ENCODE results near the gene PRH2. TPM values are rescaled to one million over a fixed set of nuclear protein-coding genes. Genes with fewer than 3 reads are reported as not detected.

The PRH2 gene
- total and polyA plus RNA-seq, 9 of the 15 experiments (the other 6 are each of a cell fraction or from before 2014, with no cell fraction given), result 0.18 to 0.81 (median 0.24) TPM; not detected in 6

DNA sequence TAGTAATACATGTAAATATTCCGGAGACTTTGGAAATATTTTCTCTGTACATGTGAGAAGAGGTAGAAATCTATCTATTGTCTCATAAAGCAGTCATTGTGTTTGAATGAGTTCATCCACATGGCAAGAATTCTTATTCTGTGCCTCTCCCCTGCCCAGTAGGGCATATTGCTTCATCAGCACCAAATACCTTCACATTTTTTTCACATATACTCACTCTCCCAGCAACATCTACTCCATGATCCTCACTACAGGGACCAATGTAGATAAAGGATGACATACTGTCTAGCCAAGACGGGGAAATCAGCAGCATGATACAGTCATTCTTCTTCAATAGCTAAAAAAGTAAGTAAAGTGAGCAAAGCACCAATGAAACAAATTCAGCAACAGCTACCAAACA is 11.4 kb downstream of the PRH2 start (continued):
- TF ChIP-seq, protein P1, sequence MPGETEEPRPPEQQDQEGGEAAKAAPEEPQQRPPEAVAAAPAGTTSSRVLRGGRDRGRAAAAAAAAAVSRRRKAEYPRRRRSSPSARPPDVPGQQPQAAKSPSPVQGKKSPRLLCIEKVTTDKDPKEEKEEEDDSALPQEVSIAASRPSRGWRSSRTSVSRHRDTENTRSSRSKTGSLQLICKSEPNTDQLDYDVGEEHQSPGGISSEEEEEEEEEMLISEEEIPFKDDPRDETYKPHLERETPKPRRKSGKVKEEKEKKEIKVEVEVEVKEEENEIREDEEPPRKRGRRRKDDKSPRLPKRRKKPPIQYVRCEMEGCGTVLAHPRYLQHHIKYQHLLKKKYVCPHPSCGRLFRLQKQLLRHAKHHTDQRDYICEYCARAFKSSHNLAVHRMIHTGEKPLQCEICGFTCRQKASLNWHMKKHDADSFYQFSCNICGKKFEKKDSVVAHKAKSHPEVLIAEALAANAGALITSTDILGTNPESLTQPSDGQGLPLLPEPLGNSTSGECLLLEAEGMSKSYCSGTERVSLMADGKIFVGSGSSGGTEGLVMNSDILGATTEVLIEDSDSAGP (CRISPR knock-in tag; IDR thresholded peaks at IDR 0.05), result no peak
- TF ChIP-seq, protein P2, sequence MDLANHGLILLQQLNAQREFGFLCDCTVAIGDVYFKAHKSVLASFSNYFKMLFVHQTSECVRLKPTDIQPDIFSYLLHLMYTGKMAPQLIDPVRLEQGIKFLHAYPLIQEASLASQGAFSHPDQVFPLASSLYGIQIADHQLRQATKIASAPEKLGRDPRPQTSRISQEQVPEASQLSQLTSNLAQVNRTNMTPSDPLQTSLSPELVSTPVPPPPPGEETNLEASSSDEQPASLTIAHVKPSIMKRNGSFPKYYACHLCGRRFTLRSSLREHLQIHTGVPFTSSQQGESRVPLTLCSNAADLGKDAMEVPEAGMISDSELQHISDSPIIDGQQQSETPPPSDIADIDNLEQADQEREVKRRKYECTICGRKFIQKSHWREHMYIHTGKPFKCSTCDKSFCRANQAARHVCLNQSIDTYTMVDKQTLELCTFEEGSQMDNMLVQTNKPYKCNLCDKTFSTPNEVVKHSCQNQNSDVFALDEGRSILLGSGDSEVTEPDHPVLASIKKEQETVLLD (IDR thresholded peaks at IDR 0.05), result no peak

DNA sequence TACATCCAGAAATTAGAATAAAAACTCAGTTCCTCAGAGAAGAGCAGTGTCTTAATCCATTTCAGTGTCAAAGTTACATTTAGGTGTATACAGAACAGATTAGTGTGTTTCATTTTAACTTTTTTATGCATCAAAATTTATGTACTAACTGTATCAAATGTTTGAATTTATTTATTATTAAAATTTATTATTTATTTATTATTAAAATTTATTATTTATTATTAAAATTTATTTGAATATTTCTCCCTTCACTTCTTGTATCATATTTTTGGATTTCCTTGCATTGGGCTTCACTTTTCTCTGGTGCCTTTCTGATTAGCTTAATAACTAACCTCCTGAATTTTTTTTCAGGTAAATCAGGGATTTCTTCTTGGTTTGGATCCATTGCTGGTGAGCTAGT is 12.3 kb downstream of the PRH2 start:
- no peak for DNase-seq (ENCODE audit: extremely low read depth in 1 of 4, low spot score in 3 of 4)
- in situ Hi-C loops (cut with MboI), result no loop called here
- no peak for FAIRE-seq
- no TSS peak for BruUV-seq (replicated peaks)
- Histone ChIP-seq H3K36me3 (ENCODE audit: control insufficient read depth, insufficient read depth, low read length) (no peaks in the 10 kb centered on the region), H3K4me2 (ENCODE audit: insufficient read depth, low read length) (no peak overlapping the region), H3K79me2 (ENCODE audit: control insufficient read depth, insufficient read depth, low read length) (no peaks in the 10 kb centered on the region), H3K4me1 (replicated peaks in 1 of 2; ENCODE audit: control insufficient read depth in 2 of 2, insufficient read depth in 2 of 2, low read length in 2 of 2) (peaks cover 0 to 7% of the 10 kb centered on the region in 2 experiments; a peak in 2 of 5 replicates), H3K9me1 (ENCODE audit: control insufficient read depth, insufficient read depth, low read length) (no peaks in the 10 kb centered on the region), H3K27ac (ENCODE audit: extremely low read depth, low read depth, low read length) (no peak overlapping the region), H3K27me3 (ENCODE audit: control insufficient read depth in 2 of 2, insufficient read depth in 2 of 2, low read length in 2 of 2) (no peaks in the 10 kb centered on the region), H3K9ac (ENCODE audit: insufficient read depth in 1 of 2, low read depth in 2 of 2, low read length in 2 of 2) (no peak overlapping the region), H3K4me3 (no peak overlapping the region), H3K9me3 (replicated peaks; ENCODE audit: control insufficient read depth, insufficient read depth, low read depth, low read length) (no peaks in the 10 kb centered on the region), H2AFZ (ENCODE audit: low read depth, low read length) (no peak overlapping the region), H4K20me1 (replicated peaks; ENCODE audit: control insufficient read depth, insufficient read depth, low read length) (no peaks in the 10 kb centered on the region)
- intact Hi-C loops (cut with micrococcal nuclease), result no loop called here
- CTCF ChIA-PET (ENCODE audit: low intra/inter-chr PET ratio), result no interaction called here
- ATAC-seq, result no peak
- POLR2A ChIA-PET, result no interaction called here
- TF ChIP-seq RFX7 (CRISPR knock-in tag; IDR thresholded peaks at IDR 0.05), result no peak
- TF ChIP-seq HDAC1 (IDR thresholded peaks at IDR 0.05), result no peak
- TF ChIP-seq, protein P3, sequence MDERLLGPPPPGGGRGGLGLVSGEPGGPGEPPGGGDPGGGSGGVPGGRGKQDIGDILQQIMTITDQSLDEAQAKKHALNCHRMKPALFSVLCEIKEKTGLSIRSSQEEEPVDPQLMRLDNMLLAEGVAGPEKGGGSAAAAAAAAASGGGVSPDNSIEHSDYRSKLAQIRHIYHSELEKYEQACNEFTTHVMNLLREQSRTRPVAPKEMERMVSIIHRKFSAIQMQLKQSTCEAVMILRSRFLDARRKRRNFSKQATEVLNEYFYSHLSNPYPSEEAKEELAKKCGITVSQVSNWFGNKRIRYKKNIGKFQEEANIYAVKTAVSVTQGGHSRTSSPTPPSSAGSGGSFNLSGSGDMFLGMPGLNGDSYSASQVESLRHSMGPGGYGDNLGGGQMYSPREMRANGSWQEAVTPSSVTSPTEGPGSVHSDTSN (CRISPR knock-in tag; IDR thresholded peaks at IDR 0.05; ENCODE audit: low read depth), result no peak
- TF ChIP-seq, protein P3 (tag; conservative IDR thresholded peaks at IDR 0.05; ENCODE audit: low read depth), result no peak
- TF ChIP-seq, protein P4, sequence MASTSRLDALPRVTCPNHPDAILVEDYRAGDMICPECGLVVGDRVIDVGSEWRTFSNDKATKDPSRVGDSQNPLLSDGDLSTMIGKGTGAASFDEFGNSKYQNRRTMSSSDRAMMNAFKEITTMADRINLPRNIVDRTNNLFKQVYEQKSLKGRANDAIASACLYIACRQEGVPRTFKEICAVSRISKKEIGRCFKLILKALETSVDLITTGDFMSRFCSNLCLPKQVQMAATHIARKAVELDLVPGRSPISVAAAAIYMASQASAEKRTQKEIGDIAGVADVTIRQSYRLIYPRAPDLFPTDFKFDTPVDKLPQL (IDR thresholded peaks at IDR 0.05; ENCODE audit: extremely low read depth, insufficient read length), result no peak
- TF ChIP-seq RBBP5 (IDR thresholded peaks at IDR 0.05; ENCODE audit: borderline replicate concordance, insufficient read depth, low read length, poor library complexity, severe bottlenecking), result no peak
- no peak for TF ChIP-seq NEUROD1 (IDR thresholded peaks at IDR 0.05; ENCODE audit: borderline replicate concordance, low read depth, low read length, partially characterized antibody)
- no peak for TF ChIP-seq STAG1 (CRISPR knock-in tag; IDR thresholded peaks at IDR 0.05; ENCODE audit: borderline replicate concordance)
- TF ChIP-seq TAF15 (IDR thresholded peaks at IDR 0.05; ENCODE audit: low read depth, low read length), result no peak
- TF ChIP-seq, protein P5, sequence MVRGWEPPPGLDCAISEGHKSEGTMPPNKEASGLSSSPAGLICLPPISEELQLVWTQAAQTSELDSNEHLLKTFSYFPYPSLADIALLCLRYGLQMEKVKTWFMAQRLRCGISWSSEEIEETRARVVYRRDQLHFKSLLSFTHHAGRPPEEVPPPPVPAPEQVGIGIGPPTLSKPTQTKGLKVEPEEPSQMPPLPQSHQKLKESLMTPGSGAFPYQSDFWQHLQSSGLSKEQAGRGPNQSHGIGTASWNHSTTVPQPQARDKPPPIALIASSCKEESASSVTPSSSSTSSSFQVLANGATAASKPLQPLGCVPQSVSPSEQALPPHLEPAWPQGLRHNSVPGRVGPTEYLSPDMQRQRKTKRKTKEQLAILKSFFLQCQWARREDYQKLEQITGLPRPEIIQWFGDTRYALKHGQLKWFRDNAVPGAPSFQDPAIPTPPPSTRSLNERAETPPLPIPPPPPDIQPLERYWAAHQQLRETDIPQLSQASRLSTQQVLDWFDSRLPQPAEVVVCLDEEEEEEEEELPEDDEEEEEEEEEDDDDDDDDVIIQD (CRISPR knock-in tag; IDR thresholded peaks at IDR 0.05), result no peak
- no peak for TF ChIP-seq ETS2 (tag; IDR thresholded peaks at IDR 0.05; ENCODE audit: borderline replicate concordance, poor library complexity, severe bottlenecking)

Data from K562 (cell line).